H1 (cell line): Measurements from ENCODE around the gene WDR12. TPM values are rescaled to one million over a fixed set of nuclear protein-coding genes. Genes with fewer than 3 reads are reported as not detected.

Source experiments
- CTCF ChIA-PET: fragments of 300-600 bp; sonication (Branson Sonifier 250); formaldehyde crosslinking; loops from one replicate; lab custom pipeline; 2021; ENCODE audit not compliant: partially characterized antibody; lab: Charles Lee
- POLR2A ChIA-PET: fragments of 300-600 bp; sonication (Branson Sonifier 250); formaldehyde crosslinking; loops from one replicate; lab custom pipeline; 2021; ENCODE audit warnings: inconsistent platforms; ENCODE audit not compliant: partially characterized antibody; lab: Charles Lee
- DNase-seq, 2 experiments: peaks; one replicate each; pipeline versions ENCODE4 v3.0.0 to v3.0.0-alpha.2; 2010 to 2022; ENCODE audit warnings: low spot score in 2 of 2, low read depth in 1 of 2, mixed read lengths in 1 of 2
- FAIRE-seq: peaks from 2 replicates; lab custom pipeline; 2011; peaks lifted over from hg19 to GRCh38; lab: Jason Lieb, UNC
- H2AFZ ChIP-seq: 2 replicates; pipeline ENCODE4 v1.8.1; 2012; ENCODE audit warnings: low read length, inconsistent platforms
- H2AK5ac ChIP-seq: 2 replicates; pipeline ENCODE4 v1.6.1; 2013; ENCODE audit warnings: low read depth, low read length
- H2BK120ac ChIP-seq: replicated peaks from 2 replicates; pipeline ENCODE3; 2013; ENCODE audit warnings: low read depth, low read length, inconsistent platforms
- H2BK12ac ChIP-seq: 2 replicates; pipeline ENCODE4 v1.6.1; 2013; ENCODE audit warnings: low read depth, low read length
- H2BK15ac ChIP-seq: 2 replicates; pipeline ENCODE4 v1.6.1; 2013; ENCODE audit warnings: low read length
- H2BK20ac ChIP-seq: 2 replicates; pipeline ENCODE4 v1.6.1; 2013; ENCODE audit warnings: low read length
- H2BK5ac ChIP-seq: 2 replicates; pipeline ENCODE4 v1.6.1; 2013; ENCODE audit warnings: low read depth, low read length
- H3K14ac ChIP-seq: 2 replicates; pipeline ENCODE4 v1.6.1; 2013; ENCODE audit warnings: inconsistent platforms; ENCODE audit not compliant: insufficient read length
- H3K18ac ChIP-seq: 2 replicates; pipeline ENCODE4 v1.6.1; 2013; ENCODE audit warnings: low read length; ENCODE audit errors: extremely low read depth
- H3K23ac ChIP-seq: 2 replicates; pipeline ENCODE4 v1.6.1; 2013; ENCODE audit warnings: inconsistent platforms; ENCODE audit not compliant: insufficient read length
- H3K23me2 ChIP-seq: 2 replicates; pipeline ENCODE4 v1.6.1; 2013; ENCODE audit warnings: low read depth, low read length
- H3K27ac ChIP-seq: 2 replicates; pipeline ENCODE4 v1.6.1; 2011; ENCODE audit warnings: low read depth, low read length, inconsistent platforms
- H3K27me3 ChIP-seq, 4 experiments: replicated peaks in 1 of 4; 1 replicate in 1 of 4; 2 replicates in 3 of 4; pipeline versions ENCODE4 v1.6.1 to v1.8.1; 2011 to 2013; ENCODE audit warnings: low read length in 3 of 4, mild to moderate bottlenecking in 3 of 4, inconsistent platforms in 2 of 4, mixed read lengths in 2 of 4, moderate library complexity in 1 of 4; ENCODE audit not compliant: control insufficient read depth in 3 of 4, insufficient read depth in 3 of 4; ENCODE audit errors: extremely low read depth in 1 of 4
- H3K36me3 ChIP-seq, 4 experiments: 2 replicates each; pipeline versions ENCODE4 v1.6.1 to v1.8.1; 2011 to 2013; ENCODE audit warnings: mild to moderate bottlenecking in 4 of 4, low read length in 3 of 4, moderate library complexity in 2 of 4, control low read depth in 1 of 4, inconsistent platforms in 1 of 4; ENCODE audit not compliant: insufficient read depth in 4 of 4, control insufficient read depth in 2 of 4
- H3K4ac ChIP-seq: replicated peaks from 2 replicates; pipeline ENCODE3; 2013; ENCODE audit warnings: low read length, low read depth, mixed read lengths, inconsistent platforms; ENCODE audit not compliant: insufficient read length
- H3K4me1 ChIP-seq, 4 experiments: replicated peaks in 1 of 4; 1 replicate in 1 of 4; 2 replicates in 3 of 4; pipeline versions ENCODE4 v1.6.1 to v1.8.1; 2011 to 2013; ENCODE audit warnings: low read length in 3 of 4, inconsistent platforms in 2 of 4, mixed read lengths in 1 of 4; ENCODE audit not compliant: insufficient read depth in 4 of 4, control insufficient read depth in 3 of 4
- H3K4me2 ChIP-seq, 2 experiments: 2 replicates each; pipeline versions ENCODE4 v1.6.1 to v1.8.1; 2011 to 2013; ENCODE audit warnings: low read depth in 2 of 2, low read length in 2 of 2, control low read depth in 1 of 2, inconsistent platforms in 1 of 2, mild to moderate bottlenecking in 1 of 2; ENCODE audit not compliant: insufficient read depth in 1 of 2
- H3K4me3 ChIP-seq, 4 experiments: fragments of 200-600, 300-600 bp in 1 of 4; sonication (generic), shearing (Covaris generic), sonication (Bioruptor Twin) in 1 of 4; 2 replicates each; pipeline versions ENCODE4 v1.5.1 to v1.8.1; 2011 to 2016; ENCODE audit warnings: low read length in 4 of 4, low read depth in 3 of 4, control low read depth in 2 of 4, inconsistent platforms in 2 of 4, mild to moderate bottlenecking in 2 of 4, mixed read lengths in 1 of 4, moderate library complexity in 1 of 4; ENCODE audit not compliant: insufficient read depth in 2 of 4; ENCODE audit errors: extremely low read depth in 1 of 4
- H3K56ac ChIP-seq: replicated peaks from 2 replicates; pipeline ENCODE3; 2013; ENCODE audit warnings: low read depth, mild to moderate bottlenecking, mixed read lengths, low read length, inconsistent platforms; ENCODE audit not compliant: insufficient read length
- H3K79me1 ChIP-seq: 2 replicates; pipeline ENCODE4 v1.6.1; 2013; ENCODE audit warnings: low read depth, low read length, control low read depth
- H3K79me2 ChIP-seq, 2 experiments: 2 replicates each; pipeline versions ENCODE4 v1.6.1 to v1.8.1; 2012 to 2013; ENCODE audit warnings: low read length in 2 of 2, mild to moderate bottlenecking in 2 of 2, inconsistent platforms in 1 of 2; ENCODE audit not compliant: insufficient read depth in 2 of 2, control insufficient read depth in 1 of 2
- H3K9ac ChIP-seq, 4 experiments: replicated peaks in 1 of 4; 1 replicate in 1 of 4; 2 replicates in 3 of 4; pipeline versions ENCODE4 v1.6.1 to v1.8.1; 2011 to 2013; ENCODE audit warnings: low read depth in 3 of 4, low read length in 3 of 4, control low read depth in 2 of 4, mild to moderate bottlenecking in 2 of 4, moderate library complexity in 2 of 4, inconsistent platforms in 1 of 4; ENCODE audit errors: extremely low read depth in 1 of 4
- H3K9me3 ChIP-seq, 2 experiments: 2 replicates each; pipeline versions ENCODE4 v1.6.1 to v1.8.1; 2012 to 2013; ENCODE audit warnings: mild to moderate bottlenecking in 2 of 2, moderate library complexity in 2 of 2, control low read depth in 1 of 2, inconsistent platforms in 1 of 2, low read depth in 1 of 2, low read length in 1 of 2, mixed read lengths in 1 of 2; ENCODE audit not compliant: insufficient read depth in 2 of 2
- H4K20me1 ChIP-seq, 2 experiments: replicated peaks in 1 of 2; 2 replicates each; pipeline versions ENCODE3 to v1.8.1; 2011 to 2013; ENCODE audit warnings: inconsistent platforms in 2 of 2, low read length in 2 of 2, mild to moderate bottlenecking in 1 of 2; ENCODE audit not compliant: insufficient read depth in 2 of 2, control insufficient read depth in 1 of 2
- H4K5ac ChIP-seq: 2 replicates; pipeline ENCODE4 v1.6.1; 2013; ENCODE audit warnings: low read length, low read depth, mixed read lengths, inconsistent platforms; ENCODE audit not compliant: insufficient read length
- H4K8ac ChIP-seq: 2 replicates; pipeline ENCODE4 v1.8.0; 2013; ENCODE audit warnings: mild to moderate bottlenecking, moderate library complexity, low read length, inconsistent platforms; ENCODE audit not compliant: insufficient read depth; ENCODE audit errors: extremely low read depth
- H4K91ac ChIP-seq: replicated peaks from 2 replicates; pipeline ENCODE3; 2013; ENCODE audit warnings: low read length, mixed read lengths, inconsistent platforms; ENCODE audit not compliant: insufficient read length
- CBX8 ChIP-seq: fragments of 300-800, 300-1000 bp; sonication (generic); IDR thresholded peaks from 2 replicates; pipeline ENCODE4 v1.7.1; 2016; ENCODE audit warnings: low read depth, low read length, borderline replicate concordance
- KDM4A ChIP-seq: IDR thresholded peaks from one replicate; pipeline ENCODE4 v1.7.1; 2012; ENCODE audit warnings: low read depth, mild to moderate bottlenecking, moderate library complexity, low read length, inconsistent platforms; ENCODE audit not compliant: severe bottlenecking
- MAX ChIP-seq: IDR thresholded peaks from 2 replicates; pipeline ENCODE4 v1.6.1; 2012; ENCODE audit warnings: inconsistent platforms
- PHF8 ChIP-seq: fragments of 200-600 bp; sonication (generic); conservative IDR thresholded peaks from 2 replicates; pipeline ENCODE4 v1.7.1; 2012; ENCODE audit warnings: low read depth, mild to moderate bottlenecking, inconsistent platforms, low read length, moderate library complexity
- ZNF274 ChIP-seq: IDR thresholded peaks from 2 replicates; pipeline ENCODE4 v1.7.0; 2012; ENCODE audit warnings: low read length, borderline replicate concordance; ENCODE audit errors: extremely low read depth
- WGBS, 2 experiments: shearing (Covaris generic) in 1 of 2; methylation state at CpG; one replicate each; pipeline versions ENCODE4 v1.1.6 to v1.1.7; 2013 to 2015; ENCODE audit warnings: low lambda C conversion rate in 2 of 2, mixed read lengths in 2 of 2, inconsistent platforms in 1 of 2, low coverage in 1 of 2, missing lambda C conversion rate in 1 of 2; ENCODE audit not compliant: insufficient replicate concordance in 2 of 2, insufficient coverage in 1 of 2, insufficient read length in 1 of 2; ENCODE audit errors: extremely low coverage in 1 of 2, missing lambda C conversion rate in 1 of 2; 5-methylcytosine and 5-hydroxymethylcytosine counted together
- polyA plus RNA-seq, 7 experiments: library from polyadenylated mRNA; depleted of rRNA in 3 of 7; stranded (reverse) in 5 of 7; unstranded in 2 of 7; fragments of >200 nt in 5 of 7; fragments of 200-250 nt in 2 of 7; gene quantifications; 1 replicate in 5 of 7; 2 replicates in 1 of 7; 4 replicates in 1 of 7; pipeline versions ENCODE4 v1.2.1 to v1.2.3, GENCODE V29; 2011 to 2013; ENCODE audit warnings: missing spikeins in 2 of 7, mixed read lengths in 2 of 7
- total RNA-seq: library from RNA; stranded (reverse); fragmentation: NEBNext Ultra II Directional; extraction: Animal tissue kit (Norgen Biotek cat#: 25700); gene quantifications from 2 replicates; pipeline ENCODE4 v1.2.1, GENCODE V29; 2021
- TF ChIP-seq, protein P1 (sequence below): IDR thresholded peaks from 2 replicates; pipeline ENCODE4 v1.6.1; 2011; ENCODE audit warnings: low read depth, mild to moderate bottlenecking, low read length; ENCODE audit not compliant: insufficient read depth

The WDR12 gene
- total and polyA plus RNA-seq, 2 of the 8 experiments (the other 6 are each of a cell fraction or from before 2014, with no cell fraction given) = 25.0 to 183 TPM

- Histone ChIP-seq H2BK15ac (no peak overlapping the region), H2AFZ (no peak overlapping the region), H2BK12ac (no peak overlapping the region), H3K4me2 (no peak overlapping the region), H3K14ac (no peak overlapping the region), H3K56ac (no peak overlapping the region), H3K23me2 (no peaks in the 10 kb centered on the region), H2AK5ac (no peak overlapping the region), H3K9me3 (no peaks in the 10 kb centered on the region), H4K8ac (no peak overlapping the region), H4K91ac (no peak overlapping the region), H3K9ac (no peak overlapping the region), H4K5ac (no peak overlapping the region), H4K20me1 (no peaks in the 10 kb centered on the region), H3K79me1 (no peaks in the 10 kb centered on the region), H3K27me3 (no peaks in the 10 kb centered on the region), H3K79me2 (no peaks in the 10 kb centered on the region), H2BK5ac (no peak overlapping the region; the same call in 1 of the 2 replicates), H3K36me3 (no peaks in the 10 kb centered on the region), H3K4me3 (no peak overlapping the region), H2BK20ac (no peak overlapping the region), H3K4ac (no peak overlapping the region), H3K4me1 (no peaks in the 10 kb centered on the region), H3K27ac (no peak overlapping the region), H3K18ac (no peak overlapping the region), H3K23ac (no peak overlapping the region), H2BK120ac (no peak overlapping the region)
- WGBS, 2 experiments = 97% methylated on average over 5 of the region's 5 CpGs; no CpG with 5 or more reads in 1 of the 2 experiments
- CTCF ChIA-PET = interaction anchor here (1.1 to 1.2 kb wide), 2 partner anchors 8 to 13 kb away, joined by 3 to 4 read pairs; no protein-coding TSS in a partner anchor
- DNase-seq (no peak), FAIRE-seq (no peak)
- POLR2A ChIA-PET = no interaction called here
- TF ChIP-seq, protein P1, sequence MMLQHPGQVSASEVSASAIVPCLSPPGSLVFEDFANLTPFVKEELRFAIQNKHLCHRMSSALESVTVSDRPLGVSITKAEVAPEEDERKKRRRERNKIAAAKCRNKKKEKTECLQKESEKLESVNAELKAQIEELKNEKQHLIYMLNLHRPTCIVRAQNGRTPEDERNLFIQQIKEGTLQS = no peak
- TF ChIP-seq MAX (no peak), PHF8 (no peak), KDM4A (no peak), ZNF274 (no peak), CBX8 (no peak)
These were observed 21.7 kb upstream of the WDR12 start for GRCh38 chr2:202933139-202933510.
